ENCODE measurements around the gene OTOP1. TPM values are rescaled to one million over a fixed set of nuclear protein-coding genes. Genes with fewer than 3 reads are reported as not detected.
"Not testable (repeated sequence)": the region's sequence is repeated elsewhere in the genome, so short reads cannot be mapped to it uniquely, and the experiment has no call there.

OTOP1 gene
- not detected in 2 replicates for total RNA-seq (2014; rRNA removed)
- polyA plus RNA-seq (2012) = not detected

DNA sequence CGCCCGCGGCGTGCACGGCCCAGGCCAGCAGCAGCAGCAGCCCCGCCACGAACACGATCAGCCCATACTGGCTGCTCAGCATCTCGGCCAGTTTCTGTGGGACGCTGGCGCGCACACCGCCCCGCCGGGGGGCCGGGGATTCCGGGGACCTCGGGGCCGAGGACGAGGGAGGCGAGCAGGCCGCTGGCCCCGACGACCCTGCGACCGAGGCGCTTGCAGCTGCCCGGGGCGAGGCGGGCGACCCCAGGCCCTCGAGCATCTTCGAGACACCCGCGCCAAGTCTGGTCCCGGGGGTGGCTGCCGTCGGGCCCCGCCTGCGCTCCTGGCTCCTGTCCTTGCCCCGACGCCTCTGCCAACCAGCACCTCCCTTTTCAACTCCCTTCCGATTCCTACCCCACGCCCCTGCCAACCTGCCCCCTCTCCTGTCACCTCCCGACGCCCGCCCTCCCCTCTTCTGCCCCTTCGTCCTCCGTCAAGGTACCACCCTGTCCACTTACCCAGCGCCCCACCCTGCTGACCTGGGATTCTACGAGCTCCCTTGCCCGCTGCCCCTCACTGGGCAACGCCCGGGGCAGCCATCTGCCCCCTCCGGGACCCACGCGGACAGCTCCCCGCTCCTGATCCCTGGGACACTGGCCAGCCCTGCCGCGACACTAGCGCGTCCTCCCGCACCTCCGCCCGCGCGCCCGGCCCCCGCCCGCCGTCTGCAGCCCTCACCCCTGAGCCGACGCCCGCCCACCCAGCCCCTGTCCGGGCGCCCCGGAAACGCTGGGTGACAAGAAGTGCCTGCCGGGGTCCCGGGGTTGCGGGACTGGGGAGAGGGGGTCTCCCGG lies at the start of gene OTOP1:
Gene OTOP1 (minus strand): TSS at position 324 of the 833 bp plus-strand sequence. CDS start 65 bp downstream, at position 259.
- no peak for DNase-seq (ENCODE audit: low read depth)

- DNase-seq (ENCODE audit: low read depth) = no peak
Observed at GRCh38 chr4:4274226-4274625, 47.5 kb upstream of the OTOP1 start.

GRCh38 chr4:4271912-4272311 lies 45.2 kb upstream of the OTOP1 start:
- DNase-seq (ENCODE audit: low read depth) = no peak

DNA sequence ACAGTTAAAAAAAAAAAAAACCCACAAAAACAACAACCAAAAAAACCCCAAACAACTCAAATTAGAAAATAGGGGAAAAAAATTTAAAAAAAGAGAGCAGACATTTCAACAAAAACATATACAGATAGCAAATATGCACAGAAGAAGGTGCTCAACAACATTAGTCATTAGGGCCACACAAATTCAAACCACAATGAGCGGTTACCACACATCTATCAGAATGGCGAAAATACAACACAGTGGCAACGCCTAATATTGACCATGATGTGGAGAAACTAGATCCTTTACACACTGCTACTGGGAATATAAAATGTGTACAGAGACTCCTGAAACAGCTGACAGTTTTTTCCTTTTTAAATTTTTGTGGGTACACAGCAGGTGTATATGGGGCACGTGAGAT lies 43.8 kb upstream of the OTOP1 start:
- DNase-seq (ENCODE audit: low read depth) = peak; percentile 35

- DNase-seq (ENCODE audit: low read depth) = no peak
Observed at GRCh38 chr4:4269856-4270255, 43.1 kb upstream of the OTOP1 start.

DNA sequence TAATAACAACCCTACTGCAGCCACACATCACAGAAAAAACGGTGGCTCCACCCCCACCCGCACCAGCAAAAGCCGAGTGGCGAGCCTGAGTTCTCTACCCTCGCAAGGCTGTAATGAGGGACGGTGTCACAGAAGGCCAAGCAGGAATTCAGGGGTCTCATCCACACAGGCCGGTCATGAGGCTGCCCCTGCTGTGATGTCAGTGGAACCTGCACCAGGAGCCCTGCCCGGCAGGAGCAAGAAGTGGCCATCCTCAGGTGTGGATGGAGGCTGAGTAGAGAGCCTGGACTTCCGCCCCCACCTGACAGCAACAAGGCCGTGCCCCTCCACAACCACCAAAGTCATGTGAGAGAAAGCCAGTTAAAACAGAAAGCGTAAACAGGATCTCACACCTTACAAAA lies 42.6 kb upstream of the OTOP1 start:
- no peak for DNase-seq (ENCODE audit: low read depth)

DNA sequence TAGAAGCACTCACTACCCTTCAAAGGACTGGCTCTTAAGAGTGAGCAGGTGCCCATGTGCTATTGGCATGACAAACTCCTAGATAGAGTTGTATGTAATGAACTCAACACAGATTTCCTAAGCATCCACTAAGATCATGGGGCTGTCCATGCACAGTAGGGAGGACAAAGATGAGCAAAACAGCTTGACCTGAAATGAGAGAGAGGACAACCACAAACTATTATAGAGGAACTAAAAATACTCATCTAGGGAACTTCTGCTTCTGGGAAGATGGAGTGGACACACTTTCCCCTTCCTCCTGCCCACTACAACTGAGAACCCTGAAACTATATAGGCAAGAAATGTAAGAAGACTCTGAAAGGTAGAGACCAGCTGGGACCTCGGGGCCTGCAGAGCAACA lies 42.0 kb upstream of the OTOP1 start:
- DNase-seq (ENCODE audit: low read depth) = no peak

- no peak for DNase-seq (ENCODE audit: low read depth)
Observed at GRCh38 chr4:4267981-4268380, 41.3 kb upstream of the OTOP1 start.

- DNase-seq (ENCODE audit: low read depth) = peak; percentile 78
Observed at GRCh38 chr4:4260185-4260751, 33.5 kb upstream of the OTOP1 start.

- DNase-seq (ENCODE audit: low read depth) = no peak
Observed at GRCh38 chr4:4259484-4260100, 32.9 kb upstream of the OTOP1 start.

GRCh38 chr4:4257705-4258104 lies 31.0 kb upstream of the OTOP1 start:
- DNase-seq (ENCODE audit: low read depth) = not testable (repeated sequence)

GRCh38 chr4:4256799-4257198 lies 30.1 kb upstream of the OTOP1 start:
- DNase-seq (ENCODE audit: low read depth) = no peak

DNA sequence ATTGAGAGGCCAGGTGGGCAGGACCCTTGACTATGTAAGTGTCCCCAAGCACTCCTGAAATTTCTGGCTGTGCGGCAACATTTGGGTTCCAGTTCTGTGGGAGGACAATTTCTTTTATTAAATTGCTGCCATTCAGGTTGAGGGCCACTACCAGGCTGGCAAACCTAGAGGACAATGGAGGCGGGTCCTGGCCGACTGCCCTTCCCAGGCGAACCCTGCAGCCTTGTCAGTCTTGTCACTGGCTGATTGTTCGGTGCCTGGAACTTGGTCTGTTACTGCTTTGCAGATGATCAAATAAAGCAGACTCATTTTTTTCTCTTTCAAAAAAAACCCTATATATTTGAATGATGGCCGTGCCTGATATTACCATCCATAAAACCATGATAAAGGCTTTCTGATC lies 27.9 kb upstream of the OTOP1 start:
- DNase-seq (ENCODE audit: low read depth) = no peak

- no peak for DNase-seq (ENCODE audit: low read depth)
Observed at GRCh38 chr4:4254199-4254598, 27.5 kb upstream of the OTOP1 start.

DNA sequence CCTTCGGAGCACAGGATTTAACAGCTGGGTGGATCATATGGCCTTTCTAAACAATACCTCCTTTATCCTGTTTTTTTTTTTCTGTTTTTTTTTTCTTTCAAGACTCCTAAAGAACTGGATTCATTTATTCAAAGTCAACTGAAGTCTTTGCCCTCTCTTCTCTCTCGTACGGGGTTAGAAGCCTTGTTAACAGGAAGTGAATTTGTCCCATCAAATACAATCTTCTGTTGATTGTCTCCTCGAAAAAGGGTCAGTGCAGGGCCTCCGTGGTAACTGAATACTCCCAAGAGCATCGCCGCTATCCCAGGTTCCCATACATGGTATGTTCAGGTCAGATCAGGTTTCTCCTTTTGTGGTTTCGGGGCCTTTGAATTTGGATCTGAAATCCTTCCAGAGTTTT lies 23.1 kb upstream of the OTOP1 start:
- DNase-seq (ENCODE audit: low read depth) = no peak

DNA sequence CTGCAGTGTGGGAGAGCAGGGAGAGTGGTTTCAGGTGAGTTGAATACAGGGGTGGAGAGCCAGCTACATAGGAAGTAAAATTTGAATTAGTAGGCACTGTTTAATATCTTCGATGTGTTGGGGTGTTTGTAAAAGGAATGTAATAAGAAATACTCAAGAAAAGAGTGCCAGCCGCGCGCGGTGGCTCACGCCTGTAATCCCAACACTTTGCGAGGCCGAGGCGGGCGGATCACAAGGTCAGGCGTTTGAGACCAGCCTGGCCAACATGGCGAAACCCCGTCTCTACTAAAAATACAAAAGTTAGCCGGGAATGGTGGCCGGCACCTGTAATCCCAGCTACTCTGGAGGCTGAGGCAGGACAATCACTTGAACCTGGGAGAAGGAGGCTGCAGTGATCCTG lies 22.6 kb upstream of the OTOP1 start:
- not testable (repeated sequence) for DNase-seq (ENCODE audit: low read depth)

DNA sequence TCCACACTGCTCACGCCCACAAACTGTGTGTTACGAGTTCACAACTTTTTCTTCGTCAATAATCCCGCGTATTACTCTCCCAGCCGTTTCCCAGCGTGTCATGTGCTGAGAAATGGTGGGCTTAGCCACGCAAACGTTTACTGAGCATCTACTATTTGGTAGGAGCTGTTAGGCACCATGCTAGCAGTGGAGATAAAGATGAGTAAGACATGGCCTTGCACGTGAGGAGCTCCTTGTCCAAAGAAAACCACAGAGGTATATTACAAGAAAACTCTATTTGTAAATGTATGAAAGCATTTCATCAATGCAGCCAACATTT lies 22.1 kb upstream of the OTOP1 start:
- DNase-seq (ENCODE audit: low read depth) = no peak

DNA sequence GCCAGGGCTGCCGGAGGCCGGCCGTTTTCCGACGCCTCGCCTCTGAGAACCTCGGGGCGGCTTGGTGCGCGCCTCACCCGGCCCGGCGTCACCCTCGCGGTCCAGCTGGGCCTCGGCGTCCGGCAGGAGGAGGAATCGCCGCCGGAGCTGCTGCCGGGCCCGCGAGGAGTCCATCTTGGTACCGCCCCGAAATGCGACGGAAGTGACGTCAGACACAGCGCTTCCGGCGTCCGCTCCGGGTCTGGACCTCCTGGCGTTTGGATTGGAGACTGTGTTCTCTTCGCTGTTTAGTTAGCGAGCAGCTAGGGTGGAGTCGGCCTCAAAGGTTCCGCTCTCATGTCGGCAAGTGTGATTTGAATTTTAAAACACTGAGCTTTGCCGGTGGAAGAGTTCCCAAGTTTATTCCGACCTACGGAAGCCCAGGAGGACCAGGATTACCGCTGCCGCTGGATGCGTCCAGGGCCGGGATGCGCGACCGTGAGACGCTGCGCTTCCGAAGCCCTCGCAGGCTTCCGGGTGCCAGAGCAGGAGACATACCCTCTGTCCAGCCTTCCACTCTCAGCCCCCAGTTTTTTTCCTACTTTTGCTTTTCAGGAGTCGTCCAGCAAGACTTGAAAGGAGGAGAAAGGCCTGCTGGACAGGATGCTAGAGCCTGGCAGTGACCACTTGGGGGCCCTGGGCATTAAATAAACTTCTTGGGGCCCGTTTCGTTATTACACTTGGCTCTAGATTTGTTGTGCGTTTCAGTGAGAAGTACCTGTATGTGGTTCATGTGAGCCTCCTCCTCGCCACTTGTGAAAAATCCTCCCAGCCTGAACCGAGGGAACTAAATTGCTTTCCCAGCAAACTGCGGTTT lies 21.5 kb upstream of the OTOP1 start, which contains the start of gene TMEM128:
Gene TMEM128 (minus strand): TSS at position 195 of the 856 bp plus-strand sequence. CDS start 21 bp downstream, at position 174.
- DNase-seq (ENCODE audit: low read depth) = peak; percentile 92

- no peak for DNase-seq (ENCODE audit: low read depth)
Observed at GRCh38 chr4:4247696-4248028, 20.9 kb upstream of the OTOP1 start.

DNA sequence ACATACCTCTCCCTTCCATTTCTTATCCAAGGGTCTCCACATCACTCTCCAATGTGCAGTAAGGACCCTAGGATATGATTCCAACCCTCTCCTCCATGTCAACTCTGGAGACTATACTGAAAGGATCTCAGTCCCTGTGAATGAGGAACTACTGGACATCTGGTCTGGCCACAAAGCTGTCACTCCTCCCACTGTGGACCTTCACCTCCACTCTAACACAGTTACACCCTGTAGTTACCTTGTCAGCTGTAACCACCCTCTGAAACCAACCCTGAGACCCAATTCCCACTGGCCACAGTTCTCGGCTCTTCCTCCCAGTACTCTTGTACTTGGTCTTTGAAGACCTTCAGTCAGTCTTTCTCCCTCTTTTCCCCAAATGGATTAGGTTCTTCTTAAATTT lies 18.4 kb upstream of the OTOP1 start:
- DNase-seq (ENCODE audit: low read depth) = no peak

DNA sequence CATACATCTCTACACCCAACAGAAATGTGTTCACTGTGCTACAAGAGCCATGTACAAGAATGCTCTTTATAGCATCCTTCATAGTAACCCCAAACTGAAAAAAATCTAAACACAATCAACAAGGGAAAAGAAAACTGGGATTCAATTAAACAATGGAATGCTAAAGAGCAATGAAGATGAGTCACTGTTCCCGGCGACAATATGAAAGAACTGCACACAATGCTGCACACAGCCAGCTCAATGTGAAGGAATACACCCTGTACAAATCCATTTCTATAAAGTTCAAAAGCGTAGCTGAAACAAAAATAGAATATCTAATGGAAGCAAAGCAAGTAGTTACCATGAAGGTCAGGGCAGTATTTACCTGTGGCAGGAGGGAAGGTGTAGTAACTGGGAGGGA lies 12.8 kb upstream of the OTOP1 start:
- not testable (repeated sequence) for DNase-seq (ENCODE audit: low read depth)

- DNase-seq (ENCODE audit: low read depth) = no peak
Observed at GRCh38 chr4:4233610-4234009, 6.9 kb upstream of the OTOP1 start.
